Measurements from ENCODE around the gene ALDH3A2. TPM values are rescaled to one million over a fixed set of nuclear protein-coding genes. Genes with fewer than 3 reads are reported as not detected.

ALDH3A2 gene
- total RNA-seq, 2 experiments from 2014 or later, result 18.5 to 23.9 TPM

Other genes with a start within 250 kb of the ALDH3A2 start
- under 1 TPM; 0.26 to 0.55 TPM for gene RNF112, start 237.5 kb upstream of the ALDH3A2 start, total RNA-seq
- gene SLC47A1, start 114.9 kb upstream of the ALDH3A2 start, total RNA-seq, result under 1 TPM in 1 of 2 experiments, not detected in 1; 0.25 TPM
- gene SLC47A2, start 67.8 kb downstream of the ALDH3A2 start, total RNA-seq, result not detected
- gene ALDH3A1, start 99.5 kb downstream of the ALDH3A2 start, total RNA-seq, result not detected
- gene ULK2, start 219.2 kb downstream of the ALDH3A2 start, total RNA-seq, result 10 to 100 TPM; 12.9 to 13.1 TPM

Data from activated CD4-positive, alpha-beta T cell treated with anti-CD3 and anti-CD28 coated beads for 36 hours (primary cell).